ENCODE data around the gene NCKAP5.

Gene NCKAP5

GRCh38 chr2:133425612-133426011 is 142.7 kb downstream of the NCKAP5 start:
- H3K9me3 ChIP-seq (ENCODE audit: control insufficient read depth, low read length) = no peaks in the 10 kb centered on the region
- H4K91ac ChIP-seq (ENCODE audit: low read length) = no peak overlapping the region
- H4K8ac ChIP-seq (ENCODE audit: low read length) = no peak overlapping the region
- no peaks in the 10 kb centered on the region for H3K79me1 ChIP-seq (replicated peaks; ENCODE audit: low read length, poor library complexity, severe bottlenecking)
- H2BK15ac ChIP-seq (ENCODE audit: low read depth, poor library complexity, severe bottlenecking) = no peak overlapping the region
- WGBS = 79% methylated on average over 2 of the region's 2 CpGs
- H2BK120ac ChIP-seq (ENCODE audit: low read depth, low read length) = no peak overlapping the region
- no peak overlapping the region for H3K4me3 ChIP-seq (ENCODE audit: insufficient read depth in 1 of 2, low read depth in 1 of 2, low read length in 2 of 2)
- no peak overlapping the region for H3K23ac ChIP-seq (ENCODE audit: low read length in 2 of 2)
- H3K27ac ChIP-seq (ENCODE audit: low read length, poor library complexity, severe bottlenecking) = no peak overlapping the region
- no peak overlapping the region for H3K18ac ChIP-seq (ENCODE audit: low read depth in 1 of 2, low read length in 2 of 2)
- no peak overlapping the region for H2BK5ac ChIP-seq (ENCODE audit: low read depth, low read length, poor library complexity, severe bottlenecking)
- H3K27me3 ChIP-seq (ENCODE audit: control insufficient read depth in 1 of 2, insufficient read depth in 1 of 2, low read length in 2 of 2) = no peaks in the 10 kb centered on the region
- no peak overlapping the region for H3K14ac ChIP-seq (ENCODE audit: low read length in 2 of 2)
- H2AK5ac ChIP-seq (ENCODE audit: low read length, severe bottlenecking) = no peak overlapping the region
- H3K36me3 ChIP-seq (ENCODE audit: control insufficient read depth in 1 of 2, insufficient read depth in 2 of 2, low read depth in 1 of 2, low read length in 2 of 2) = no peaks in the 10 kb centered on the region
- H2AFZ ChIP-seq (ENCODE audit: low read depth, low read length) = no peak overlapping the region
- no peak overlapping the region for H3K4ac ChIP-seq (ENCODE audit: low read depth in 1 of 2, low read length in 2 of 2)
- no peak overlapping the region for H2BK12ac ChIP-seq (ENCODE audit: low read length in 2 of 2)
- peaks cover 6% of the 10 kb centered on the region for H3K4me1 ChIP-seq (ENCODE audit: control insufficient read depth, insufficient read depth, low read depth, low read length)
- DNase-seq = no peak
- no peak overlapping the region for H3K4me2 ChIP-seq (ENCODE audit: low read length, poor library complexity, severe bottlenecking)
- no peak overlapping the region for H3K9ac ChIP-seq (ENCODE audit: low read length)

GRCh38 chr2:133424876-133425275 is 143.4 kb downstream of the NCKAP5 start:
- Histone ChIP-seq H4K91ac (ENCODE audit: low read length) (no peak overlapping the region), H3K79me1 (replicated peaks; ENCODE audit: low read length, poor library complexity, severe bottlenecking) (no peaks in the 10 kb centered on the region), H3K23ac (ENCODE audit: low read length in 2 of 2) (no peak overlapping the region), H3K14ac (ENCODE audit: low read length in 2 of 2) (no peak overlapping the region), H3K27me3 (ENCODE audit: control insufficient read depth in 1 of 2, insufficient read depth in 1 of 2, low read length in 2 of 2) (no peaks in the 10 kb centered on the region), H3K4me2 (ENCODE audit: low read length, poor library complexity, severe bottlenecking) (no peak overlapping the region), H3K4me1 (ENCODE audit: control insufficient read depth, insufficient read depth, low read depth, low read length) (peaks cover 6% of the 10 kb centered on the region), H2AK5ac (ENCODE audit: low read length, severe bottlenecking) (no peak overlapping the region), H3K9me3 (ENCODE audit: control insufficient read depth, low read length) (no peaks in the 10 kb centered on the region), H2BK15ac (ENCODE audit: low read depth, poor library complexity, severe bottlenecking) (no peak overlapping the region), H3K9ac (ENCODE audit: low read length) (no peak overlapping the region), H3K27ac (ENCODE audit: low read length, poor library complexity, severe bottlenecking) (peak overlapping the region; percentile 74), H3K4ac (ENCODE audit: low read depth in 1 of 2, low read length in 2 of 2) (no peak overlapping the region), H3K36me3 (ENCODE audit: control insufficient read depth in 1 of 2, insufficient read depth in 2 of 2, low read depth in 1 of 2, low read length in 2 of 2) (no peaks in the 10 kb centered on the region), H3K18ac (ENCODE audit: low read depth in 1 of 2, low read length in 2 of 2) (no peak overlapping the region), H3K4me3 (ENCODE audit: insufficient read depth in 1 of 2, low read depth in 1 of 2, low read length in 2 of 2) (no peak overlapping the region), H4K8ac (ENCODE audit: low read length) (no peak overlapping the region), H2BK12ac (ENCODE audit: low read length in 2 of 2) (no peak overlapping the region), H2AFZ (ENCODE audit: low read depth, low read length) (no peak overlapping the region), H2BK5ac (ENCODE audit: low read depth, low read length, poor library complexity, severe bottlenecking) (no peak overlapping the region), H2BK120ac (ENCODE audit: low read depth, low read length) (no peak overlapping the region)
- no peak for DNase-seq
- WGBS = 87% methylated on average over 2 of the region's 2 CpGs

GRCh38 chr2:133422931-133423351 is 145.3 kb downstream of the NCKAP5 start:
- no peaks in the 10 kb centered on the region for H3K27me3 ChIP-seq (ENCODE audit: control insufficient read depth in 1 of 2, insufficient read depth in 1 of 2, low read length in 2 of 2)
- no peak overlapping the region for H2BK15ac ChIP-seq (ENCODE audit: low read depth, poor library complexity, severe bottlenecking)
- no peak overlapping the region for H2BK120ac ChIP-seq (ENCODE audit: low read depth, low read length)
- no peaks in the 10 kb centered on the region for H3K36me3 ChIP-seq (ENCODE audit: control insufficient read depth in 1 of 2, insufficient read depth in 2 of 2, low read depth in 1 of 2, low read length in 2 of 2)
- H4K91ac ChIP-seq (ENCODE audit: low read length) = no peak overlapping the region
- no peak overlapping the region for H2BK5ac ChIP-seq (ENCODE audit: low read depth, low read length, poor library complexity, severe bottlenecking)
- peaks cover 7% of the 10 kb centered on the region for H3K4me1 ChIP-seq (ENCODE audit: control insufficient read depth, insufficient read depth, low read depth, low read length)
- 42% methylated on average over 5 of the region's 5 CpGs for WGBS
- no peak overlapping the region for H2BK12ac ChIP-seq (ENCODE audit: low read length in 2 of 2)
- no peak overlapping the region for H3K4me2 ChIP-seq (ENCODE audit: low read length, poor library complexity, severe bottlenecking)
- no peaks in the 10 kb centered on the region for H3K9me3 ChIP-seq (ENCODE audit: control insufficient read depth, low read length)
- no peaks in the 10 kb centered on the region for H3K79me1 ChIP-seq (replicated peaks; ENCODE audit: low read length, poor library complexity, severe bottlenecking)
- no peak overlapping the region for H2AFZ ChIP-seq (ENCODE audit: low read depth, low read length)
- no peak overlapping the region for H3K9ac ChIP-seq (ENCODE audit: low read length)
- no peak overlapping the region for H3K4ac ChIP-seq (ENCODE audit: low read depth in 1 of 2, low read length in 2 of 2)
- H3K14ac ChIP-seq (ENCODE audit: low read length in 2 of 2) = no peak overlapping the region
- no peak overlapping the region for H3K18ac ChIP-seq (ENCODE audit: low read depth in 1 of 2, low read length in 2 of 2)
- no peak overlapping the region for H3K23ac ChIP-seq (ENCODE audit: low read length in 2 of 2)
- H3K4me3 ChIP-seq (ENCODE audit: insufficient read depth in 1 of 2, low read depth in 1 of 2, low read length in 2 of 2) = no peak overlapping the region
- no peak overlapping the region for H4K8ac ChIP-seq (ENCODE audit: low read length)
- H3K27ac ChIP-seq (ENCODE audit: low read length, poor library complexity, severe bottlenecking) = peak overlapping the region; percentile 29
- H2AK5ac ChIP-seq (ENCODE audit: low read length, severe bottlenecking) = no peak overlapping the region
- DNase-seq = peak; percentile 5

GRCh38 chr2:133421516-133422324 is 146.5 kb downstream of the NCKAP5 start:
- no peak overlapping the region for H4K91ac ChIP-seq (ENCODE audit: low read length)
- H3K4ac ChIP-seq (ENCODE audit: low read depth in 1 of 2, low read length in 2 of 2) = no peak overlapping the region
- H3K4me3 ChIP-seq (ENCODE audit: insufficient read depth in 1 of 2, low read depth in 1 of 2, low read length in 2 of 2) = no peak overlapping the region
- no peak overlapping the region for H4K8ac ChIP-seq (ENCODE audit: low read length)
- H2BK5ac ChIP-seq (ENCODE audit: low read depth, low read length, poor library complexity, severe bottlenecking) = no peak overlapping the region
- H3K27ac ChIP-seq (ENCODE audit: low read length, poor library complexity, severe bottlenecking) = no peak overlapping the region
- H3K27me3 ChIP-seq (ENCODE audit: control insufficient read depth in 1 of 2, insufficient read depth in 1 of 2, low read length in 2 of 2) = no peaks in the 10 kb centered on the region
- H3K79me1 ChIP-seq (replicated peaks; ENCODE audit: low read length, poor library complexity, severe bottlenecking) = no peaks in the 10 kb centered on the region
- no peak overlapping the region for H3K23ac ChIP-seq (ENCODE audit: low read length in 2 of 2)
- no peak overlapping the region for H3K4me2 ChIP-seq (ENCODE audit: low read length, poor library complexity, severe bottlenecking)
- H2BK15ac ChIP-seq (ENCODE audit: low read depth, poor library complexity, severe bottlenecking) = no peak overlapping the region
- H2BK12ac ChIP-seq (ENCODE audit: low read length in 2 of 2) = no peak overlapping the region
- peak overlapping the region; percentile 5 for H2AK5ac ChIP-seq (ENCODE audit: low read length, severe bottlenecking)
- 67% methylated on average over 4 of the region's 4 CpGs for WGBS
- H3K14ac ChIP-seq (ENCODE audit: low read length in 2 of 2) = no peak overlapping the region
- no peak for DNase-seq
- H3K9me3 ChIP-seq (ENCODE audit: control insufficient read depth, low read length) = no peaks in the 10 kb centered on the region
- H3K4me1 ChIP-seq (ENCODE audit: control insufficient read depth, insufficient read depth, low read depth, low read length) = peaks cover 13% of the 10 kb centered on the region
- no peak overlapping the region for H2BK120ac ChIP-seq (ENCODE audit: low read depth, low read length)
- no peak overlapping the region for H2AFZ ChIP-seq (ENCODE audit: low read depth, low read length)
- H3K18ac ChIP-seq (ENCODE audit: low read depth in 1 of 2, low read length in 2 of 2) = no peak overlapping the region
- no peaks in the 10 kb centered on the region for H3K36me3 ChIP-seq (ENCODE audit: control insufficient read depth in 1 of 2, insufficient read depth in 2 of 2, low read depth in 1 of 2, low read length in 2 of 2)
- H3K9ac ChIP-seq (ENCODE audit: low read length) = no peak overlapping the region
